ENCODE results near the gene LY6G6F.

DNA sequence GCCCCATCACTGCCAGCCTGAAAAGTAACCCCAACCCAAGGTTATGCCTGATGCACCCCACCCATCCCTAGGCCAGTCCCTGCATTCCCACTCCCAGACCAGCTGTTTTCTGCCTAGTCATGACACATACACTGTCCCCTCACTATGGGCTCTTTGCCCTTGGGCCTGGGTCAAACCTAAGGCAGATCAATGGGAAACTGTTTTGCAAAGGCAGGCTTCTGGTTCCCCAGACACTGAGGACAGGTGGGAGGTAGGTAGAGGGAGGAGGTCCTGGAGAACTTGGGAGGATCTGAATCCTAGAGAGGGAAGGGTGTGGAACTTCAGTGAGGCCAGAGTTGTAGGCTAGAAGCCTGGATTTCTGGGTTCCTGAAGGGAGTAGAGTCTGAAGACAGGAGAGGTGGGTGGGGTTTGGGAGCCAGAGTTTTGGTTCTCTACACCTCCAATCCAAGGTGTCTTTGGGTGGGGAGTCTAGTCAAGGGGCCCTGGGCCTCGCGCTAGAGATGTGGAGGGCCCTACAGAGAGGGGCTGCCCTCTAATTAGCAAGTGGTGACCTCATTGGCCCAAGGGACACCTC lies 27.7 kb downstream of the LY6G6F start:
- TF ChIP-seq, protein P1, sequence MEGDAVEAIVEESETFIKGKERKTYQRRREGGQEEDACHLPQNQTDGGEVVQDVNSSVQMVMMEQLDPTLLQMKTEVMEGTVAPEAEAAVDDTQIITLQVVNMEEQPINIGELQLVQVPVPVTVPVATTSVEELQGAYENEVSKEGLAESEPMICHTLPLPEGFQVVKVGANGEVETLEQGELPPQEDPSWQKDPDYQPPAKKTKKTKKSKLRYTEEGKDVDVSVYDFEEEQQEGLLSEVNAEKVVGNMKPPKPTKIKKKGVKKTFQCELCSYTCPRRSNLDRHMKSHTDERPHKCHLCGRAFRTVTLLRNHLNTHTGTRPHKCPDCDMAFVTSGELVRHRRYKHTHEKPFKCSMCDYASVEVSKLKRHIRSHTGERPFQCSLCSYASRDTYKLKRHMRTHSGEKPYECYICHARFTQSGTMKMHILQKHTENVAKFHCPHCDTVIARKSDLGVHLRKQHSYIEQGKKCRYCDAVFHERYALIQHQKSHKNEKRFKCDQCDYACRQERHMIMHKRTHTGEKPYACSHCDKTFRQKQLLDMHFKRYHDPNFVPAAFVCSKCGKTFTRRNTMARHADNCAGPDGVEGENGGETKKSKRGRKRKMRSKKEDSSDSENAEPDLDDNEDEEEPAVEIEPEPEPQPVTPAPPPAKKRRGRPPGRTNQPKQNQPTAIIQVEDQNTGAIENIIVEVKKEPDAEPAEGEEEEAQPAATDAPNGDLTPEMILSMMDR (IDR thresholded peaks at IDR 0.05): no peak
- TF ChIP-seq EP300 (IDR thresholded peaks at IDR 0.05): no peak
- TF ChIP-seq POLR2A (IDR thresholded peaks at IDR 0.05; ENCODE audit: low read depth): no peak

Measured in esophagus muscularis mucosa (tissue), 4 donors.